ENCODE measurements around the gene XRCC5.

DNA sequence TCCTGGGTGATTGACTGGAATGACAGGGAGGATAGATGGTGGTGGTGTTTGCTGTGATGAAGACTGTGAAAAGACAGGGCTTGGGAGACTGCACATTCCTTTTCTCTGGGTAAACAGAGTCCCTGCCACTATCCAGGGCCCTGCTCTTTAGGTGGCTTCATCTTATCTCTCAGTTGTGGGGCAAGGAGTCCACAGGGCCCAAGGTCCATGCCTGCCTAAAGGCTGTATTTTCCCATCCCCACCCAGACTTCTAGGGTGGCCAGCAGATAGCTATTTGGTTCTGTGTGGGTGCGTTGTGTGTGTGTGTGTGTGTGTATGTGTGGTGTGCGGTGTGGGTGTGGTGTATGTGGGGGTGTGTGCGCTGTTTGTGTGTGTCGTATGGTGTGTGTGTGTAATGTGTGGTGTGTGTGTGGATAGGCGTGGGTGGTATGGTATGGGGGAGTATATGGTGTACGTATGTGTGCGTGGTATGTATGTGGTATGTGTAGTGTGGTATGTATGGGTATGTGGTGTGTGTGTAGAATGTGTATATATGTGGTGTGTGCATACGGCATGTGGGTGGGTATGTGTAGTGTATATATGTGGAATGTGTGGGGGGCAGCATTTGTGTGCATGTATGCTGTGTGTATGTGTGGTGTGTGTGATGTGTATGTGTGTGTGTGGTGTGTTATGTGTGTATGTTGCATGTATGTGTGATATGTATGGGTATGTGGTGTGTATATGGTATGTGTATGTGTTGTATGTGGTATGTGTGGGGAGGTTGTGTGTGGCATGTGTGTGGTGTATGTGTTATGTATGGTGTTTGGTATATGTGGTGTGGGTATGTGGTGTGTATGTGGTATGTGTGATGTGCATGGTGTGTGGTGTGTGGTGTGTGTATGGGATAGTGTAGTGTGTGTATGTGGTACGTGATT lies 10.5 kb upstream of the XRCC5 start:
- TF ChIP-seq, protein P1, sequence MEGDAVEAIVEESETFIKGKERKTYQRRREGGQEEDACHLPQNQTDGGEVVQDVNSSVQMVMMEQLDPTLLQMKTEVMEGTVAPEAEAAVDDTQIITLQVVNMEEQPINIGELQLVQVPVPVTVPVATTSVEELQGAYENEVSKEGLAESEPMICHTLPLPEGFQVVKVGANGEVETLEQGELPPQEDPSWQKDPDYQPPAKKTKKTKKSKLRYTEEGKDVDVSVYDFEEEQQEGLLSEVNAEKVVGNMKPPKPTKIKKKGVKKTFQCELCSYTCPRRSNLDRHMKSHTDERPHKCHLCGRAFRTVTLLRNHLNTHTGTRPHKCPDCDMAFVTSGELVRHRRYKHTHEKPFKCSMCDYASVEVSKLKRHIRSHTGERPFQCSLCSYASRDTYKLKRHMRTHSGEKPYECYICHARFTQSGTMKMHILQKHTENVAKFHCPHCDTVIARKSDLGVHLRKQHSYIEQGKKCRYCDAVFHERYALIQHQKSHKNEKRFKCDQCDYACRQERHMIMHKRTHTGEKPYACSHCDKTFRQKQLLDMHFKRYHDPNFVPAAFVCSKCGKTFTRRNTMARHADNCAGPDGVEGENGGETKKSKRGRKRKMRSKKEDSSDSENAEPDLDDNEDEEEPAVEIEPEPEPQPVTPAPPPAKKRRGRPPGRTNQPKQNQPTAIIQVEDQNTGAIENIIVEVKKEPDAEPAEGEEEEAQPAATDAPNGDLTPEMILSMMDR (IDR thresholded peaks at IDR 0.05 in 4 of 5, conservative IDR thresholded peaks at IDR 0.05 in 1 of 5): no peak
- TF ChIP-seq POLR2A (IDR thresholded peaks at IDR 0.05): no peak
